Smooth muscle cell (in vitro differentiated cells): Measurements from ENCODE around the gene RNF121. TPM values are rescaled to one million over a fixed set of nuclear protein-coding genes. Genes with fewer than 3 reads are reported as not detected.

Experiments
- DNase-seq: peaks from one replicate; lab custom pipeline; 2025; ENCODE audit not compliant: unreplicated experiment; lab: John Stamatoyannopoulos, UW
- H2AFZ ChIP-seq: fragments of 200-600 bp; sonication (generic); 2 replicates; pipeline ENCODE4 v1.6.0; 2016; ENCODE audit warnings: antibody characterized with exemption, low read depth, mild to moderate bottlenecking
- H3F3A ChIP-seq: fragments of 200-600 bp; sonication (generic); 2 replicates; pipeline ENCODE4 v1.6.0; 2017; ENCODE audit warnings: antibody characterized with exemption, low read depth
- H3K27ac ChIP-seq: fragments of 200-600 bp; sonication (generic); 2 replicates; pipeline ENCODE4 v1.5.1; 2016; ENCODE audit warnings: low read depth, mild to moderate bottlenecking
- H3K27me3 ChIP-seq: fragments of 200-600 bp; sonication (generic); 2 replicates; pipeline ENCODE4 v1.6.1; 2016; ENCODE audit warnings: low read depth, mild to moderate bottlenecking
- H3K36me3 ChIP-seq: fragments of 200-600 bp; sonication (generic); 2 replicates; pipeline ENCODE4 v1.5.1; 2016; ENCODE audit warnings: low read depth
- H3K4me1 ChIP-seq: fragments of 200-600 bp; sonication (generic); 2 replicates; pipeline ENCODE4 v1.5.1; 2016; ENCODE audit warnings: low read depth
- H3K4me2 ChIP-seq: fragments of 200-600 bp; sonication (generic); 2 replicates; pipeline ENCODE4 v1.6.0; 2016; ENCODE audit warnings: mild to moderate bottlenecking
- H3K4me3 ChIP-seq: fragments of 200-600 bp; sonication (generic); 2 replicates; pipeline ENCODE4 v1.5.1; 2016; ENCODE audit warnings: mild to moderate bottlenecking
- H3K79me2 ChIP-seq: fragments of 200-600 bp; sonication (generic); 2 replicates; pipeline ENCODE4 v1.6.0; 2016; ENCODE audit warnings: low read depth, mild to moderate bottlenecking
- H3K9ac ChIP-seq: fragments of 200-600 bp; sonication (generic); 2 replicates; pipeline ENCODE4 v1.6.0; 2016; ENCODE audit warnings: low read depth
- H3K9me3 ChIP-seq: fragments of 200-600 bp; sonication (generic); replicated peaks from 2 replicates; pipeline ENCODE4 v1.5.1; 2016; ENCODE audit warnings: low read depth
- H4K20me1 ChIP-seq: fragments of 200-600 bp; sonication (generic); 2 replicates; pipeline ENCODE4 v1.6.0; 2016; ENCODE audit warnings: low read depth
- CTCF ChIP-seq: fragments of 200-600 bp; sonication (generic); IDR thresholded peaks from 2 replicates; pipeline ENCODE4 v1.5.1; 2017; ENCODE audit warnings: borderline replicate concordance, mild to moderate bottlenecking, antibody characterized with exemption; ENCODE audit not compliant: insufficient read depth, poor library complexity, severe bottlenecking
- WGBS: methylation state at CpG from one replicate; pipeline ENCODE4 v1.1.7; 2016; ENCODE audit warnings: low lambda C conversion rate; 5-methylcytosine and 5-hydroxymethylcytosine counted together
- polyA plus RNA-seq: library from polyadenylated mRNA; unstranded; fragments of >200 nt; fragmentation: Nextera tagmentation; extraction: Ambion mirVana; gene quantifications from 2 replicates; pipeline ENCODE4 v1.2.1, GENCODE V29; 2016
- total RNA-seq: library from RNA; depleted of rRNA; stranded (reverse); fragments of >200 nt; gene quantifications from 2 replicates; pipeline ENCODE4 v1.2.3, GENCODE V29; 2014

Gene RNF121
- total and polyA plus RNA-seq, 2 experiments from 2014 or later, result 34.4 to 49.5 TPM

GRCh38 chr11:72007089-72007476, 78.2 kb downstream of the RNF121 start:
- Histone ChIP-seq H3K4me3 (no peak overlapping the region), H3K27ac (no peak overlapping the region), H3K4me2 (no peak overlapping the region), H3K36me3 (peaks cover 9% of the 10 kb centered on the region), H3K27me3 (no peaks in the 10 kb centered on the region), H3K4me1 (no peaks in the 10 kb centered on the region), H3F3A (peaks cover 41% of the 10 kb centered on the region), H3K9me3 (no peaks in the 10 kb centered on the region), H3K9ac (no peak overlapping the region), H4K20me1 (peaks cover 80% of the 10 kb centered on the region), H2AFZ (no peak overlapping the region), H3K79me2 (peaks cover 4% of the 10 kb centered on the region)
- no peak for TF ChIP-seq CTCF
- 97% methylated on average over 15 of the region's 15 CpGs for WGBS
- DNase-seq, result no peak

- Histone ChIP-seq H3K4me2 (no peak overlapping the region), H2AFZ (no peak overlapping the region), H3K36me3 (peaks cover 9% of the 10 kb centered on the region), H3K27ac (no peak overlapping the region), H3K4me3 (no peak overlapping the region), H3K9me3 (no peaks in the 10 kb centered on the region), H3F3A (peaks cover 40% of the 10 kb centered on the region), H3K79me2 (peaks cover 6% of the 10 kb centered on the region), H3K4me1 (no peaks in the 10 kb centered on the region), H3K9ac (no peak overlapping the region), H3K27me3 (no peaks in the 10 kb centered on the region), H4K20me1 (peaks cover 81% of the 10 kb centered on the region)
- no peak for DNase-seq
- WGBS, result 92% methylated on average over 5 of the region's 5 CpGs
- no peak for TF ChIP-seq CTCF
Measured at GRCh38 chr11:72007587-72007986, 78.7 kb downstream of the RNF121 start.

- no peaks in the 10 kb centered on the region for H3K27me3 ChIP-seq
- no peak for TF ChIP-seq CTCF
- H3K4me1 ChIP-seq, result no peaks in the 10 kb centered on the region
- no peak overlapping the region for H2AFZ ChIP-seq
- H3K27ac ChIP-seq, result peak overlapping the region; percentile 19
- H3K79me2 ChIP-seq, result peaks cover 6% of the 10 kb centered on the region
- H3F3A ChIP-seq, result peaks cover 34% of the 10 kb centered on the region
- no peak overlapping the region for H3K4me3 ChIP-seq
- H4K20me1 ChIP-seq, result peaks cover 78% of the 10 kb centered on the region
- H3K36me3 ChIP-seq, result peaks cover 9% of the 10 kb centered on the region
- no peaks in the 10 kb centered on the region for H3K9me3 ChIP-seq
- 94% methylated on average over 7 of the region's 7 CpGs for WGBS
- no peak overlapping the region for H3K4me2 ChIP-seq
- no peak for DNase-seq
- H3K9ac ChIP-seq, result no peak overlapping the region
Measured at GRCh38 chr11:72008728-72009127, 79.9 kb downstream of the RNF121 start.

GRCh38 chr11:72009156-72009555, 80.3 kb downstream of the RNF121 start:
- no peak for DNase-seq
- Histone ChIP-seq H3K4me3 (no peak overlapping the region), H3K36me3 (peaks cover 9% of the 10 kb centered on the region), H3F3A (peaks cover 31% of the 10 kb centered on the region), H3K27me3 (no peaks in the 10 kb centered on the region), H3K9ac (no peak overlapping the region), H3K79me2 (peaks cover 6% of the 10 kb centered on the region), H3K4me1 (no peaks in the 10 kb centered on the region), H3K4me2 (no peak overlapping the region), H2AFZ (no peak overlapping the region), H3K27ac (no peak overlapping the region), H4K20me1 (peaks cover 79% of the 10 kb centered on the region), H3K9me3 (no peaks in the 10 kb centered on the region)
- WGBS, result 94% methylated on average over 5 of the region's 6 CpGs
- TF ChIP-seq CTCF, result no peak
